ENCODE measurements around the gene KRT79. TPM values are rescaled to one million over a fixed set of nuclear protein-coding genes. Genes with fewer than 3 reads are reported as not detected.

KRT79 gene
- polyA plus RNA-seq, 1 of the 3 experiments (the other 2 are of a cell fraction): not detected

DNA sequence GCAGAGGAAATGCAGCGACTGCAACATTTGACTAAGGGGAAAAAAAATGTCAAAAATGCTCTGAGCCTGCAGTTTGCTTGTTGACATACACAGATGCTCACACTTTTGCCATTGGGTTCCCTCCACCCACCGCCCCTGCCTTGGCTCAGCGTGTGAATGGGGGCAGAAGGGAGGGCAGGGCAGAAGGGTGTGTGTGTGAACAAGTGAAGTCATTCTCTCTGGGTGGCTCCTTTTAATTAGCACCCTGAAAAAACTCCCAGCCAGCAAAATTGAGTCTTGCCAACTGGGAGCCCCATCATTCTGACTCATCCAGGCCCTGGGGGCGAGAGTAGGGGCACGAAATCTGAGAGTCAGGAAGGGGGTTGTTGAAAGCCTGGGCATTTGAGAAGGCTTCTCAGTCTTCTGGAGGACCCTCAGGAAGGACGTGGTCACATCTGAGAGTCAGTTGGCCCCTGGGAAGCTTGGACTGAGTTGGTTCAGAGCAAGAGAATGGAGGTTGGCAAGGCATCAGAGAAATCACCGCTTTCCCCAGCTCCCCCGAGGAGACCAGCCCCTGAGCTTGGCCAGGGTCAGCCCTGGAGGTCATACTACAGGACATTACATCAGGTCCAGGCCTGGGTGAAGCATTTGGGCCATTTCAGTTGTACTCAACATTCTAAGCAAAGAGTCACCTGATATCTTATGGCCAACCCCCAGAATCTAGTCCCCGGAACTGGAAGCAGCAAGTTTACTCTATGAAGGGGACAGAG, 37.4 kb upstream of the KRT79 start:
- peak overlapping the region; percentile 40; the same call in 1 of the 2 replicates for H3K9ac ChIP-seq
- WGBS (ENCODE audit: low lambda C conversion rate): 38% methylated on average over 9 of the region's 9 CpGs
- H3K4me1 ChIP-seq (ENCODE audit: control insufficient read depth in 1 of 2, insufficient read depth in 2 of 2, low read depth in 1 of 2, low read length in 1 of 2): peaks cover 10 to 18% of the 10 kb centered on the region in 2 experiments; a peak in 3 of 4 replicates
- ChIA-PET POLR2A (interaction anchor here (0.6 kb wide), 1 partner anchor 292 kb away, joined by 3 read pairs; no protein-coding TSS in a partner anchor), CTCF (interaction anchor here (0.6 to 3.2 kb wide), 14 partner anchors 8 to 741 kb away, joined by 3 to 30 read pairs (median 4); partner anchors contain the start of gene KRT1)
- peak overlapping the region in 1 of 2 experiments; percentile 69; a peak in 2 of 4 replicates for H3K27ac ChIP-seq (ENCODE audit: low read depth in 2 of 2, low read length in 1 of 2)
- H3K79me2 ChIP-seq (ENCODE audit: insufficient read depth): no peaks in the 10 kb centered on the region
- no peaks in the 10 kb centered on the region for H3K36me3 ChIP-seq (replicated peaks in 1 of 2; ENCODE audit: control insufficient read depth in 1 of 2, insufficient read depth in 2 of 2, low read length in 1 of 2)
- peak overlapping the region; percentile 16; the same call in 1 of the 2 replicates for H2AFZ ChIP-seq (ENCODE audit: low read depth)
- H3K27me3 ChIP-seq (ENCODE audit: insufficient read depth): no peaks in the 10 kb centered on the region
- no peak for TF ChIP-seq TAF1 (IDR thresholded peaks at IDR 0.05; ENCODE audit: borderline replicate concordance, low read depth, low read length)
- TF ChIP-seq, protein P1, sequence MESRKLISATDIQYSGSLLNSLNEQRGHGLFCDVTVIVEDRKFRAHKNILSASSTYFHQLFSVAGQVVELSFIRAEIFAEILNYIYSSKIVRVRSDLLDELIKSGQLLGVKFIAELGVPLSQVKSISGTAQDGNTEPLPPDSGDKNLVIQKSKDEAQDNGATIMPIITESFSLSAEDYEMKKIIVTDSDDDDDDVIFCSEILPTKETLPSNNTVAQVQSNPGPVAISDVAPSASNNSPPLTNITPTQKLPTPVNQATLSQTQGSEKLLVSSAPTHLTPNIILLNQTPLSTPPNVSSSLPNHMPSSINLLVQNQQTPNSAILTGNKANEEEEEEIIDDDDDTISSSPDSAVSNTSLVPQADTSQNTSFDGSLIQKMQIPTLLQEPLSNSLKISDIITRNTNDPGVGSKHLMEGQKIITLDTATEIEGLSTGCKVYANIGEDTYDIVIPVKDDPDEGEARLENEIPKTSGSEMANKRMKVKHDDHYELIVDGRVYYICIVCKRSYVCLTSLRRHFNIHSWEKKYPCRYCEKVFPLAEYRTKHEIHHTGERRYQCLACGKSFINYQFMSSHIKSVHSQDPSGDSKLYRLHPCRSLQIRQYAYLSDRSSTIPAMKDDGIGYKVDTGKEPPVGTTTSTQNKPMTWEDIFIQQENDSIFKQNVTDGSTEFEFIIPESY (IDR thresholded peaks at IDR 0.05; ENCODE audit: borderline replicate concordance, low read depth): no peak
- TF ChIP-seq CHD2 (IDR thresholded peaks at IDR 0.05; ENCODE audit: low read length, partially characterized antibody): no peak
- TF ChIP-seq FOSL2 (IDR thresholded peaks at IDR 0.05; ENCODE audit: borderline replicate concordance, low read depth): 0 out of 2 replicates have a peak, but pooled peaks have one; percentile 13
- no peak for TF ChIP-seq CTCF (IDR thresholded peaks at IDR 0.05)
- TF ChIP-seq TEAD4 (IDR thresholded peaks at IDR 0.05; ENCODE audit: borderline replicate concordance, insufficient read depth): 0 out of 2 replicates have a peak, but pooled peaks have one; percentile 10
- TF ChIP-seq USF2 (IDR thresholded peaks at IDR 0.05; ENCODE audit: borderline replicate concordance, low read depth, low read length): no peak
- TF ChIP-seq ELF1 (IDR thresholded peaks at IDR 0.05): no peak
- TF ChIP-seq FOXM1 (IDR thresholded peaks at IDR 0.05; ENCODE audit: low read depth): no peak
- no peak for TF ChIP-seq GABPA (IDR thresholded peaks at IDR 0.05; ENCODE audit: low read depth)
- TF ChIP-seq NFIC (IDR thresholded peaks at IDR 0.05; ENCODE audit: borderline replicate concordance): peak; percentile 33
- TF ChIP-seq SIN3A (IDR thresholded peaks at IDR 0.05; ENCODE audit: borderline replicate concordance, low read depth, low read length): no peak
- TF ChIP-seq, protein P2, sequence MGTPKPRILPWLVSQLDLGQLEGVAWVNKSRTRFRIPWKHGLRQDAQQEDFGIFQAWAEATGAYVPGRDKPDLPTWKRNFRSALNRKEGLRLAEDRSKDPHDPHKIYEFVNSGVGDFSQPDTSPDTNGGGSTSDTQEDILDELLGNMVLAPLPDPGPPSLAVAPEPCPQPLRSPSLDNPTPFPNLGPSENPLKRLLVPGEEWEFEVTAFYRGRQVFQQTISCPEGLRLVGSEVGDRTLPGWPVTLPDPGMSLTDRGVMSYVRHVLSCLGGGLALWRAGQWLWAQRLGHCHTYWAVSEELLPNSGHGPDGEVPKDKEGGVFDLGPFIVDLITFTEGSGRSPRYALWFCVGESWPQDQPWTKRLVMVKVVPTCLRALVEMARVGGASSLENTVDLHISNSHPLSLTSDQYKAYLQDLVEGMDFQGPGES (IDR thresholded peaks at IDR 0.05; ENCODE audit: low read depth, low read length): no peak
- TF ChIP-seq, protein P3, sequence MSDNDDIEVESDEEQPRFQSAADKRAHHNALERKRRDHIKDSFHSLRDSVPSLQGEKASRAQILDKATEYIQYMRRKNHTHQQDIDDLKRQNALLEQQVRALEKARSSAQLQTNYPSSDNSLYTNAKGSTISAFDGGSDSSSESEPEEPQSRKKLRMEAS (IDR thresholded peaks at IDR 0.05; ENCODE audit: low read depth): no peak
- TF ChIP-seq POLR2AphosphoS5 (IDR thresholded peaks at IDR 0.05; ENCODE audit: low read depth, low read length): no peak
- TF ChIP-seq RCOR1 (IDR thresholded peaks at IDR 0.05; ENCODE audit: low read length): no peak
- 0 out of 2 replicates have a peak, but pooled peaks have one; percentile 30 for TF ChIP-seq TCF12 (IDR thresholded peaks at IDR 0.05)
- TF ChIP-seq RAD21 (IDR thresholded peaks at IDR 0.05; ENCODE audit: low read length): no peak
- no peaks in the 10 kb centered on the region for H3K9me3 ChIP-seq
- no peak overlapping the region for H3K4me3 ChIP-seq (ENCODE audit: low read depth in 2 of 2, low read length in 1 of 2)
- peaks cover 9% of the 10 kb centered on the region for H3F3A ChIP-seq (replicated peaks; ENCODE audit: insufficient read depth)
- no peak for DNase-seq
- H3K9me2 ChIP-seq: no peaks in the 10 kb centered on the region
- H4K20me1 ChIP-seq (ENCODE audit: insufficient read depth): no peaks in the 10 kb centered on the region
- H3K4me2 ChIP-seq: peak overlapping the region; percentile 62; the same call in 1 of the 2 replicates

Data from SK-N-SH (cell line).